ENCODE results near the gene LYG2. TPM values are rescaled to one million over a fixed set of nuclear protein-coding genes. Genes with fewer than 3 reads are reported as not detected.

LYG2 gene
- polyA plus RNA-seq, 1 donor (not counting 4 experiments of a cell fraction or from before 2014, with no cell fraction given), result 0.14 TPM

GRCh38 chr2:99285526-99285925 lies 30.1 kb upstream of the LYG2 start:
- H3K4me3 ChIP-seq (ENCODE audit: control insufficient read depth in 2 of 3, extremely low read depth in 1 of 3, insufficient read depth in 2 of 3, low read depth in 1 of 3, low read length in 3 of 3), result no peak overlapping the region
- no peak overlapping the region for H3K9ac ChIP-seq (ENCODE audit: control insufficient read depth, extremely low read depth, insufficient read depth, low read length)
- no peaks in the 10 kb centered on the region for H4K20me1 ChIP-seq (ENCODE audit: control insufficient read depth, extremely low read depth, insufficient read depth, low read length)
- DNase-seq (ENCODE audit: low read depth, low spot score), result no peak
- TF ChIP-seq CTCF (optimal IDR thresholded peaks at IDR 0.05 in 1 of 3, IDR thresholded peaks at IDR 0.05 in 1 of 3, conservative IDR thresholded peaks at IDR 0.05 in 1 of 3; ENCODE audit: extremely low read depth in 1 of 3, insufficient read depth in 2 of 3, low read length in 3 of 3) (no peak), EZH2 (IDR thresholded peaks at IDR 0.05; ENCODE audit: low read length) (no peak)
- FAIRE-seq, result no peak
- no peaks in the 10 kb centered on the region for H3K9me3 ChIP-seq (ENCODE audit: control insufficient read depth, low read depth, low read length)
- dilution Hi-C loops (cut with MboI; ENCODE audit: extremely low pct_ligation_motif_present, low sequenced_read_pairs), result no loop called here
- no peaks in the 10 kb centered on the region for H3K9me1 ChIP-seq (ENCODE audit: control insufficient read depth, extremely low read depth, insufficient read depth, low read length)
- no peaks in the 10 kb centered on the region for H3K4me1 ChIP-seq (ENCODE audit: control insufficient read depth, extremely low read depth, insufficient read depth, low read length)
- no peak overlapping the region for H3K27ac ChIP-seq (ENCODE audit: control insufficient read depth, insufficient read depth, low read length)
- no peak overlapping the region for H2AFZ ChIP-seq (ENCODE audit: control insufficient read depth, low read length)
- H3K4me2 ChIP-seq (ENCODE audit: control insufficient read depth, extremely low read depth, insufficient read depth, low read depth, low read length), result no peak overlapping the region
- H3K27me3 ChIP-seq (ENCODE audit: control insufficient read depth, extremely low read depth, insufficient read depth, low read length), result no peaks in the 10 kb centered on the region
- H3K79me2 ChIP-seq (ENCODE audit: control insufficient read depth, insufficient read depth, low read length), result no peaks in the 10 kb centered on the region
- H3K36me3 ChIP-seq (ENCODE audit: control insufficient read depth in 2 of 2, extremely low read depth in 1 of 2, insufficient read depth in 2 of 2, low read length in 2 of 2), result no peaks in the 10 kb centered on the region

- Histone ChIP-seq H3K4me1 (ENCODE audit: control insufficient read depth, extremely low read depth, insufficient read depth, low read length) (peaks cover 8% of the 10 kb centered on the region), H2AFZ (ENCODE audit: control insufficient read depth, low read length) (no peak overlapping the region), H3K79me2 (ENCODE audit: control insufficient read depth, insufficient read depth, low read length) (no peaks in the 10 kb centered on the region), H3K4me2 (ENCODE audit: control insufficient read depth, extremely low read depth, insufficient read depth, low read depth, low read length) (no peak overlapping the region), H4K20me1 (ENCODE audit: control insufficient read depth, extremely low read depth, insufficient read depth, low read length) (no peaks in the 10 kb centered on the region), H3K27ac (ENCODE audit: control insufficient read depth, insufficient read depth, low read length) (no peak overlapping the region), H3K9me3 (ENCODE audit: control insufficient read depth, low read depth, low read length) (no peaks in the 10 kb centered on the region), H3K4me3 (ENCODE audit: control insufficient read depth in 2 of 3, extremely low read depth in 1 of 3, insufficient read depth in 2 of 3, low read depth in 1 of 3, low read length in 3 of 3) (no peak overlapping the region), H3K9me1 (ENCODE audit: control insufficient read depth, extremely low read depth, insufficient read depth, low read length) (no peaks in the 10 kb centered on the region), H3K36me3 (ENCODE audit: control insufficient read depth in 2 of 2, extremely low read depth in 1 of 2, insufficient read depth in 2 of 2, low read length in 2 of 2) (no peaks in the 10 kb centered on the region), H3K9ac (ENCODE audit: control insufficient read depth, extremely low read depth, insufficient read depth, low read length) (no peak overlapping the region), H3K27me3 (ENCODE audit: control insufficient read depth, extremely low read depth, insufficient read depth, low read length) (no peaks in the 10 kb centered on the region)
- dilution Hi-C loops (cut with MboI; ENCODE audit: extremely low pct_ligation_motif_present, low sequenced_read_pairs), result no loop called here
- FAIRE-seq (no peak), DNase-seq (ENCODE audit: low read depth, low spot score) (no peak)
- TF ChIP-seq CTCF (optimal IDR thresholded peaks at IDR 0.05 in 1 of 3, IDR thresholded peaks at IDR 0.05 in 1 of 3, conservative IDR thresholded peaks at IDR 0.05 in 1 of 3; ENCODE audit: extremely low read depth in 1 of 3, insufficient read depth in 2 of 3, low read length in 3 of 3), result no peak
- no peak for TF ChIP-seq EZH2 (IDR thresholded peaks at IDR 0.05; ENCODE audit: low read length)
Measured at GRCh38 chr2:99279969-99280695, 24.7 kb upstream of the LYG2 start.

All from keratinocyte (primary cell).